ENCODE data around the gene MMP11. TPM values are rescaled to one million over a fixed set of nuclear protein-coding genes. Genes with fewer than 3 reads are reported as not detected.

Gene MMP11
- total RNA-seq, 1 donor from 2014 or later = 7.6 TPM

DNA sequence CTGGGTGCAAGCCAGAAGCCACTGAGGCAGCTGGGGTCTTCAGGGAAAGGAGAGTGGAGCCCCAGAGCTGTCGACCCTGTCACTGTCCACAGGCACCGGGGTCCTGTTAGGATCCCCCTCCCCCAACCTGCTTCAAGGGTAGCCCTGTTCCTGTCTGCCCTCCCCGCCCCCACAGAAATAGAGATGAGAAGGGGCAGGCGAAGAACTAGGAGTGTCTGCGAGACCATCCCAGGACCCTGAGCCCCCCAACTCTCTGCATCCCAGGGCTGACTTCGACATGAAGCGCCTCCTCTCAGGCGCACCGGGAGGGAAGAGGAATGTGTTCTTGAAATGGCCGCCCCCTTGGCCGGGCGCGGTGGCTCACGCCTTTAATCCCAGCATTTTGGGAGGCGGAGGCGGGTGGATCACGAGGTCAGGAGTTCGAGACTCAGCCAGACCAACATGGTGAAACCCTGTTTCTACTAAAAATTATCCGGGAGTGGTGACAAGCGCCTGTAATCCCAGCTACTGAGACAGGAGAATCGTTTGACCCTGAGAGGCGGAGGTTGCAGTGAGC lies 21.1 kb upstream of the MMP11 start:
- peaks cover 0 to 3% of the 10 kb centered on the region in 2 donors for H3K4me1 ChIP-seq
- peak overlapping the region; percentile 81 to 92 for H3K27ac ChIP-seq
- TF ChIP-seq, protein P1, sequence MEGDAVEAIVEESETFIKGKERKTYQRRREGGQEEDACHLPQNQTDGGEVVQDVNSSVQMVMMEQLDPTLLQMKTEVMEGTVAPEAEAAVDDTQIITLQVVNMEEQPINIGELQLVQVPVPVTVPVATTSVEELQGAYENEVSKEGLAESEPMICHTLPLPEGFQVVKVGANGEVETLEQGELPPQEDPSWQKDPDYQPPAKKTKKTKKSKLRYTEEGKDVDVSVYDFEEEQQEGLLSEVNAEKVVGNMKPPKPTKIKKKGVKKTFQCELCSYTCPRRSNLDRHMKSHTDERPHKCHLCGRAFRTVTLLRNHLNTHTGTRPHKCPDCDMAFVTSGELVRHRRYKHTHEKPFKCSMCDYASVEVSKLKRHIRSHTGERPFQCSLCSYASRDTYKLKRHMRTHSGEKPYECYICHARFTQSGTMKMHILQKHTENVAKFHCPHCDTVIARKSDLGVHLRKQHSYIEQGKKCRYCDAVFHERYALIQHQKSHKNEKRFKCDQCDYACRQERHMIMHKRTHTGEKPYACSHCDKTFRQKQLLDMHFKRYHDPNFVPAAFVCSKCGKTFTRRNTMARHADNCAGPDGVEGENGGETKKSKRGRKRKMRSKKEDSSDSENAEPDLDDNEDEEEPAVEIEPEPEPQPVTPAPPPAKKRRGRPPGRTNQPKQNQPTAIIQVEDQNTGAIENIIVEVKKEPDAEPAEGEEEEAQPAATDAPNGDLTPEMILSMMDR (IDR thresholded peaks at IDR 0.05) = no peak
- no peaks in the 10 kb centered on the region for H3K27me3 ChIP-seq
- peak overlapping the region; percentile 75 to 88 for H3K4me3 ChIP-seq
- DNase-seq (ENCODE audit: low spot score in 2 of 2) = no peak
- intact Hi-C loops (cut with DNase I) = loop anchor here (1.0 to 2.0 kb wide), 2 partner anchors 16 to 35 kb away; partner anchors contain the start of gene CHCHD10
- no peaks in the 10 kb centered on the region for H3K9me3 ChIP-seq
- no peaks in the 10 kb centered on the region for H3K36me3 ChIP-seq

DNA sequence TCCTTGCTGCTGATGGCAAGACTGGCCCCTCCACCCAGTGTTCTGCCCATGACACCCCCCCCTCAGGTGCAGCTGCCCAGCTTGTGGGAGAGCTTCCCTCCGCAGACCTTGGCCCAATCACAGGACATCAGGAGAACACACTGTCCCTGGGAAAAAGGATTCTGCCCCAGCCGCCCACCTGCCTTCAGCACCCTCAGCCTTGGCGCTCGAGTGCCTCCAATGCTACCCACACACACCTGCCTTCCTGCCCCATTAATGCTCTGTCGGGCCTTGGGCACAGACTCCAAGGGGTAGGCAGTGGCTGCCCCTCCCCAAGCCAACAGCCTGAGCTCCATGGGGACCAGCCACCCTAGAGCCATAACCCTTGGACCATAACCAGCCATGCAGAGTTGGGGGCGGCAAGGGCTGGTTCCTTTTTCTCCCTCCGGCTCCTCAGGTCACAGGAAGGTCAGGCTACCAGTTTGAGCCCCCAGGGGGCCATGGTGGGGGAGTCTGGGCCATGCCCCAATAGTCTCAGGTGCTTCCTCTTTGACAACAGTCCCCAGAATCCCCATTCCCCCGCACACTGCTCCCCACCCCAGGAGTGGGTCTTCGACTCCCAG lies 20.5 kb upstream of the MMP11 start:
- no peak overlapping the region for H3K4me3 ChIP-seq
- H3K27ac ChIP-seq = no peak overlapping the region
- H3K4me1 ChIP-seq = peaks cover 0 to 3% of the 10 kb centered on the region in 2 donors

DNA sequence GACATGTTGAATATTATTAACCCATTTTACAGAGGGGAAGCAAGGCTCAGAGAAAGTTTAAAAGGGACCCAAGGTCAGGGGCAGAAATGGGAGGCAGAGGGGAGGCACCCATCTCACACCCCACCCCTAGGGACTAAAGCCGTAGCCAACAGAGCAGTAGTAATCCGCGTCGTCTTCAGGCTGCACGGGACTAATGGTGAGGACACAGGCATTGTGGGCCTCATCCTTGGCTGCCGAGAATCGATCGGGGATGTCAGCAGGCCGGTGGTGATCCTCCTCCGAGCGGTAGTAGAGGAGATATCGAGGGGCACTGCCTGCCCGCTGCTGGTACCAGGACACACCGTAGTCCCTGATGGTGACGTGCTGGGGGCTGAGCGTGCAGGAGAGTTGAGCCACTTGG lies 19.9 kb upstream of the MMP11 start:
- Histone ChIP-seq H3K27me3 (no peaks in the 10 kb centered on the region), H3K36me3 (no peaks in the 10 kb centered on the region), H3K4me3 (no peak overlapping the region), H3K9me3 (no peaks in the 10 kb centered on the region), H3K4me1 (peaks cover 0 to 3% of the 10 kb centered on the region in 2 donors), H3K27ac (no peak overlapping the region)
- DNase-seq (ENCODE audit: low spot score in 2 of 2) = no peak
- intact Hi-C loops (cut with DNase I) = no loop called here
- TF ChIP-seq, protein P1 (IDR thresholded peaks at IDR 0.05) = no peak

More for the DNA sequence above, 20.5 kb upstream of the MMP11 start:
- TF ChIP-seq, protein P1 (IDR thresholded peaks at IDR 0.05) = no peak
- intact Hi-C loops (cut with DNase I) = no loop called here
- Histone ChIP-seq H3K27me3 (no peaks in the 10 kb centered on the region), H3K9me3 (no peaks in the 10 kb centered on the region), H3K36me3 (no peaks in the 10 kb centered on the region)
- no peak for DNase-seq (ENCODE audit: low spot score in 2 of 2)

DNA sequence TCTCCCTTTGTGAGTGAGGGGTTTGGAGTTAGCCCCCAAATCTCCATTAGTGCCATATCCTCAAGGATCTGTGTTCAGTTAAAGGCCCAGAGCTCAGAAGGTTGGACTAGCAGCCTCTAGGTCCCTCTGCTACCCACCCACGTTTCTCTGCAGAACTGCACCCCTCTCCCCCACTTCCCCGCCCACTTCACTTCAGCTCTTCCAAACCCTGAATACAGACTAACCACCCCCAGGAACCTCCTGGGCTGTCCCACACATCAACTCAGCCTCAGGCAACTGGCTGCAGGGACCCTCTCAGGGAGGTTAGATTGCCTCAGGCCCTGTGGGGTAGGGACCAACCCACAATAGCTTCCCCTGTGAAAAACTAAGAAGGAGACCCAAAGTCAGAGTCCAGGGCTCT lies 19.3 kb upstream of the MMP11 start:
- Histone ChIP-seq H3K4me1 (peaks cover 0 to 3% of the 10 kb centered on the region in 2 donors), H3K27me3 (no peaks in the 10 kb centered on the region), H3K4me3 (no peak overlapping the region), H3K36me3 (no peaks in the 10 kb centered on the region), H3K27ac (no peak overlapping the region), H3K9me3 (no peaks in the 10 kb centered on the region)
- DNase-seq (ENCODE audit: low spot score in 2 of 2) = no peak
- intact Hi-C loops (cut with DNase I) = no loop called here
- TF ChIP-seq, protein P1 (IDR thresholded peaks at IDR 0.05) = no peak

DNA sequence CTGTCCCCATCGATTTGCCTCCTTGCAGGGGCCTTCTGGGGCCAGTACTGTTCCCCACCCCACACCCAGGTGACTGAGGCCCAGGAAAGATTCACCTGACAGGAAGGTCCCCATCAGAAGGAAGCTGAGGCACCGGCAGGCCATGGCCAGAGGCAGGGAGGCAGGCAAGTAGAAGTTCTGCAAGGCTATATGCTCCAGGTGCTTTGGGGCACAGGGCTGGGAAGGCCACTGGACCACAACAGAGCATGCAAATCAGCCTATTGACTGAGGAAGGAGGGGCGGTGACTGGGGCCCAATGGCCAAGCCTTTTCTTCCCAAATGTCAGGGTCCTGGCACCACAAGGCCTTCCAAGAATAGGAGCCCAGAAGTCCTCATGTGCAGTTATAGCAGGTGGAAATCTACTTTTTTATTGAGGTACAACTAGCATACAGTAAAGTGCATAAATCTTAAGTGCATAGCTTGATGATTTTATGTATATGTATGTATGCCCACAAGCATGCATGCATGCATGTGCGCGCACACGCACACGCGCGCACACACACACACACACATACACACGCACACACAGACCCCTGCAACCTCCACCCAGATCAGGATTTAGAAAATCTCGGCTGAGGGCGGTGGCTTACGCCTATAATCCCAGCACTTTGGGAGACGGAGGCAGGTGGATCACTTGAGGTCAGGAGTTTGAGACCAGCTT lies 18.3 kb upstream of the MMP11 start, which contains the start of gene VPREB3:
Gene VPREB3 (minus strand): TSS at position 206 of the 700 bp plus-strand sequence. CDS start 62 bp downstream, at position 144.
- H3K27ac ChIP-seq = no peak within 1 kb of the TSS
- no peaks in the 10 kb centered on the region for H3K27me3 ChIP-seq
- no peaks in the 10 kb centered on the region for H3K36me3 ChIP-seq
- H3K9me3 ChIP-seq = no peaks in the 10 kb centered on the region
- DNase-seq (ENCODE audit: low spot score in 2 of 2) = no peak
- intact Hi-C loops (cut with DNase I) = no loop called here
- H3K4me3 ChIP-seq = no peak within 1 kb of the TSS
- peaks cover 0 to 3% of the 10 kb centered on the region in 2 donors for H3K4me1 ChIP-seq
- TF ChIP-seq, protein P1 (IDR thresholded peaks at IDR 0.05) = no peak

All from ascending aorta (tissue), 2 donors.